UCSD-AML1 (cell line): ENCODE results near the gene LRRC61.

Experiments used
- DNase-seq: peaks from one replicate; lab custom pipeline; 2025; ENCODE audit not compliant: unreplicated experiment; lab: John Stamatoyannopoulos, UW

LRRC61 gene

GRCh38 chr7:150368884-150369747 lies 46.0 kb downstream of the LRRC61 start:
- peak; percentile 40 for DNase-seq

- DNase-seq, result no peak
Observed at GRCh38 chr7:150369748-150370501, 46.8 kb downstream of the LRRC61 start.

GRCh38 chr7:150370612-150371071 lies 47.5 kb downstream of the LRRC61 start:
- no peak for DNase-seq

- no peak for DNase-seq
Observed at GRCh38 chr7:150371131-150371995, 48.2 kb downstream of the LRRC61 start.

- DNase-seq, result no peak
Observed at GRCh38 chr7:150371996-150372270, 48.8 kb downstream of the LRRC61 start.

- DNase-seq, result no peak
Observed at GRCh38 chr7:150372271-150373048, 49.3 kb downstream of the LRRC61 start.

GRCh38 chr7:150373049-150373801 lies 50.1 kb downstream of the LRRC61 start:
- DNase-seq, result no peak

GRCh38 chr7:150374026-150374425 lies 50.9 kb downstream of the LRRC61 start:
- no peak for DNase-seq

GRCh38 chr7:150374472-150374871 lies 51.3 kb downstream of the LRRC61 start:
- DNase-seq, result no peak

- no peak for DNase-seq
Observed at GRCh38 chr7:150375662-150376521, 52.7 kb downstream of the LRRC61 start.

GRCh38 chr7:150376560-150376959 lies 53.4 kb downstream of the LRRC61 start:
- no peak for DNase-seq

GRCh38 chr7:150377196-150377595 lies 54.0 kb downstream of the LRRC61 start:
- peak; percentile 15 for DNase-seq

- DNase-seq, result no peak
Observed at GRCh38 chr7:150377635-150378034, 54.5 kb downstream of the LRRC61 start.

GRCh38 chr7:150378115-150378852 lies 55.1 kb downstream of the LRRC61 start:
- DNase-seq, result peak; percentile 62

- DNase-seq, result peak; percentile 89
Observed at GRCh38 chr7:150378853-150379440, 55.8 kb downstream of the LRRC61 start, which contains the start of gene ZNF775. TSS of gene ZNF775 (plus strand) at chr7:150379330. CDS start at chr7:150388471, 9,141 bp downstream.

GRCh38 chr7:150379441-150380379 lies 56.6 kb downstream of the LRRC61 start:
- no peak for DNase-seq

GRCh38 chr7:150380463-150380862 lies 57.3 kb downstream of the LRRC61 start:
- no peak for DNase-seq
